ENCODE measurements around the gene BTN1A1. TPM values are rescaled to one million over a fixed set of nuclear protein-coding genes. Genes with fewer than 3 reads are reported as not detected.
"Not testable (repeated sequence)": the region's sequence is repeated elsewhere in the genome, so short reads cannot be mapped to it uniquely, and the experiment has no call there.

Gene BTN1A1
- polyA plus RNA-seq, 1 donor = 0.22 TPM

DNA sequence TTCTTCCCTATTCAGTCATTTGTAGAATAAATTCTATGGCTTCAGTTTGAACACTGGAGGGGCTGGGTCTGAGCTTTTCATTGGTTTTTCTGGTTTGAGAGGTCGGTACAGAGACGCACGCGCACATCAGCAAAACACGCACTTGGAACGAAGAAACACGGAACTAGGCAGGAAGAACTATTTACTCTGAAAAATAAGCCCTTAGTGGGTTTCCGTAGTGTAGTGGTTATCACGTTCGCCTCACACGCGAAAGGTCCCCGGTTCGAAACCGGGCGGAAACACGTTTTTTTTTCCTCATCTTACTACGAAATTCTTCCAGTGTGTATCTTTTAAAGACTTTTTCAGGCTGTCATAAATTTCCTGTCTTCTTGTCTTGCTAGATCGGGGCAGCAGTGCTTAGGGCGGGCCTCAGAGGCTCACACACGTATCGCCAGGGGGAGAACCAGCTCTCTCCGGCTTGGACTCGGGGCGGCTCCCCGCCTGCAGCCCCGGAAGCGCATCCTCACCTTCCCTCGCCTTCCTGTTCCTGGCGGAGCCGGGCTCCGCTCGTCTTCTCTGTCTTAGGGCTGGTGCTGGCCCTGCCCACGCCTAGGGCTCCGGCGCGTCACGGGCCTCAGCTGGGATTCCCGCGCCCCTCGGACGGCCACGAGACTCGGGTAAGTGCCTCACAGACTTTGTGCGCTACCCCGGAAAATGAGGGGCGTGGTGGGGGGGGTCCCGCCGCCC is 37.9 kb downstream of the BTN1A1 start, which contains the start of gene HMGN4:
TSS of gene HMGN4 (plus strand) at position 521 of the 726 bp plus-strand sequence. CDS start 6,841 bp downstream, outside the sequence.
- H3K27ac ChIP-seq (ENCODE audit: low read length) = peak within 1 kb of the TSS; percentile 96
- H3K27me3 ChIP-seq (ENCODE audit: control insufficient read depth, insufficient read depth, low read length) = no peaks in the 10 kb centered on the region
- WGBS (ENCODE audit: insufficient coverage, low lambda C conversion rate) = no CpG with 5 or more reads among the region's 49 CpGs
- H3K4me1 ChIP-seq (ENCODE audit: control insufficient read depth, insufficient read depth, low read length) = peaks cover 16% of the 10 kb centered on the region
- DNase-seq = peak; percentile 87 to 92
- H3K9me3 ChIP-seq (ENCODE audit: control insufficient read depth, low read depth, low read length) = no peaks in the 10 kb centered on the region
- H3K36me3 ChIP-seq (ENCODE audit: control insufficient read depth, insufficient read depth, low read length) = peaks cover 5% of the 10 kb centered on the region
- H3K4me3 ChIP-seq (ENCODE audit: low read length) = peak within 1 kb of the TSS; percentile 98

DNA sequence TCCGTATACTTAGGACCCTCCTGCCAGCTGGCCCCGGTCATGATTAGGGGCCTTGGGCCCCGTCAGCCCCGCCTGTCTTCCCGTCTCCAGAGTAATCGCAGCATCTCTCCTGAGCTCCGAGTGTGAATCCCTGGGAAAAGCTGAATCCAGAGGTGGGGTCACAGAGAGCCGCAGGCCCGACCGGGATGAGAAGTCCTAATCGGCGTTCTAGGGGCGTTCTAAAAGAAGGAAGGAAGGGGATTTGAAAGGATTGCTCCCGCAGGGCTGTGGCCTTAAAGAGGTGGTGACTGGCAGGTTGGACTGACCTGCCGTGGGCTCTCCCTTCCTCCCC is 38.4 kb downstream of the BTN1A1 start:
- Histone ChIP-seq H3K27me3 (ENCODE audit: control insufficient read depth, insufficient read depth, low read length) (no peaks in the 10 kb centered on the region), H3K9me3 (ENCODE audit: control insufficient read depth, low read depth, low read length) (no peaks in the 10 kb centered on the region), H3K4me1 (ENCODE audit: control insufficient read depth, insufficient read depth, low read length) (peaks cover 16% of the 10 kb centered on the region), H3K36me3 (ENCODE audit: control insufficient read depth, insufficient read depth, low read length) (peaks cover 5% of the 10 kb centered on the region), H3K27ac (ENCODE audit: low read length) (peak overlapping the region; percentile 96), H3K4me3 (ENCODE audit: low read length) (peak overlapping the region; percentile 98)
- DNase-seq = no peak
- no CpG with 5 or more reads among the region's 15 CpGs for WGBS (ENCODE audit: insufficient coverage, low lambda C conversion rate)

DNA sequence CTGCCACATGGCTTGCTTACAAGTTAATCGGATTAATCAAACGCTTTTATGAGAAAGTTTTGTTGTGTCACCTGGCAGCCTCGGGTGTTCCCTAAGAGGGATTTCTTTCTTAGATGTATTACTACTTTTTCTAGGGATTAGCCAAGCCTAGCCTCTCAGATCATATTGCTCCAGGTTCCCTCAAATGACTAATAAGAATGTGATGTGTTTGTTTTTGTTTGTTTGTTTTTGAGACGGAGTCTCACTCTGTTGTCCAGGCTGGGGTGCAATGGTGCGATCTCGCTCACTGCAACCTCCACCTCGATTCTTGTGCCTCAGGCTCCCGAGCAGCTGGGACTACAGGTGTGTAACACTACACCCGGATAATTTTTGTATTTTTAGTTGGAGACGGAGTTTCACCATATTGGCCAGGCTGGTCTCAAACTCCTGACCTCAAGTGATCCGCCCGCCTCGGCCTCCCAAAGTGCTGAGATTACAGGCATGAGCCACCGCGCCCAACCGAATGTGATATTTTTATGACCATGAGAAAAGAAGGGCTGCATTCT is 39.0 kb downstream of the BTN1A1 start:
- WGBS (ENCODE audit: insufficient coverage, low lambda C conversion rate) = no CpG with 5 or more reads among the region's 16 CpGs
- peaks cover 5% of the 10 kb centered on the region for H3K36me3 ChIP-seq (ENCODE audit: control insufficient read depth, insufficient read depth, low read length)
- H3K9me3 ChIP-seq (ENCODE audit: control insufficient read depth, low read depth, low read length) = no peaks in the 10 kb centered on the region
- H3K27me3 ChIP-seq (ENCODE audit: control insufficient read depth, insufficient read depth, low read length) = no peaks in the 10 kb centered on the region
- H3K4me3 ChIP-seq (ENCODE audit: low read length) = peak overlapping the region; percentile 98
- no peak for DNase-seq
- H3K4me1 ChIP-seq (ENCODE audit: control insufficient read depth, insufficient read depth, low read length) = peaks cover 16% of the 10 kb centered on the region
- peak overlapping the region; percentile 96 for H3K27ac ChIP-seq (ENCODE audit: low read length)

DNA sequence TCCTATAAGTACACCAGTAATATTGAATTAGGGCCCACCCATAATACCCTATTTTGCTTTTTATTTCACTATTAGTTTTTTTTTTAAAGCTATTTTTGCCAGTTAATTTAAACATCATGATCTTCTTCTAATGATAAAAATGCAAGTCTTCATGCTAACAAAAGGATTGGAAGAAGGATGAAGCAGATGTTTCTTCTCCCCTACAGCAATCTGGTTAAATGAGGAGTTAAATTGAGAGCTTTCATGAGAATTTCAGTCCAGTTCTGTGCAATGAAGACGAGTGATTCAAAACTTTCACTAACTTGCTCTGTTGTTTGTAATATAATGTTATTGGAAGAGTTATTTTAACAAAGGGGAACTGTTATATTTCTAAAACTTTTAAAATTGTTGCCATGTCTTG is 41.5 kb downstream of the BTN1A1 start:
- H3K4me1 ChIP-seq (ENCODE audit: control insufficient read depth, insufficient read depth, low read length) = peaks cover 8% of the 10 kb centered on the region
- no peak overlapping the region for H3K4me3 ChIP-seq (ENCODE audit: low read length)
- H3K36me3 ChIP-seq (ENCODE audit: control insufficient read depth, insufficient read depth, low read length) = peaks cover 14% of the 10 kb centered on the region
- no peaks in the 10 kb centered on the region for H3K27me3 ChIP-seq (ENCODE audit: control insufficient read depth, insufficient read depth, low read length)
- no peak for DNase-seq
- no peaks in the 10 kb centered on the region for H3K9me3 ChIP-seq (ENCODE audit: control insufficient read depth, low read depth, low read length)
- WGBS (ENCODE audit: insufficient coverage, low lambda C conversion rate) = no CpG with 5 or more reads among the region's 1 CpG
- H3K27ac ChIP-seq (ENCODE audit: low read length) = no peak overlapping the region

DNA sequence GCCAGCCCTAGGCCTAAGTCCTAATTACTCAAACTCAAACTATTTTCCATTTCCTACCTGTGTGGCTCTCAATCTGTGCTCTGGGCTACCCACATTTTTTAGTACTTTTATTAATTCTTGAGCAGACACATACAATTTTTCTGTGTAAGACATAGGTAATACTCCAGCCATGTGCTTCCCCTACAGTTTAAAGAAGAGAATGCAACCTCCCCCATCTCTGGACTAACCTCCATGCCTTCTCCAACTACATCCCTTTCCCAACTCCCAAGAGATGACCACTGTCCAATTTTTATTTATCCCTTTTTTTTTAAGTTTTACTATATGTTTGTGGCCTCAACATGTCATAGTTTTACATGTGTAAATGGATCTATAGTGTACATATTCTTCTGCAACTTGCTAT is 43.9 kb downstream of the BTN1A1 start:
- Histone ChIP-seq H3K4me3 (ENCODE audit: low read length) (no peak overlapping the region), H3K27me3 (ENCODE audit: control insufficient read depth, insufficient read depth, low read length) (no peaks in the 10 kb centered on the region), H3K27ac (ENCODE audit: low read length) (no peak overlapping the region), H3K36me3 (ENCODE audit: control insufficient read depth, insufficient read depth, low read length) (peaks cover 14% of the 10 kb centered on the region), H3K9me3 (ENCODE audit: control insufficient read depth, low read depth, low read length) (no peaks in the 10 kb centered on the region), H3K4me1 (ENCODE audit: control insufficient read depth, insufficient read depth, low read length) (peaks cover 4% of the 10 kb centered on the region)
- no peak for DNase-seq

DNA sequence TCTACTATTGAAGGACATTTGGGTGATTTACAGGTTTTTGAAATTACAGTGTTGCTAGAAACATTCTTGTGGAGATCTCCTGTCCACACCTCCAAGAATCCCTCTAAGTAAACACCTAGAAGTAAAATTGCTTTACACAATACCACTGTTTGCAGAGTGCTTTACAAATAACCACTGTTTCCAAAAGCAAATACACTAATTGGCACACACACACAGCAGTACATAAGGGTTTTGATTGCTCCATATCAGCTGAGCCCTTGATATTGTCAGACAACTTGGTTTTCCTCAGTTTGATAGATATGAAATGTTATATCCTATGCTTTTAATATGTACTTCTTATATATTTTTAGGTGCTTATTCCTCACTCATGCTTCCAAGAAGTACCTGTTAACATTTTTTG is 44.4 kb downstream of the BTN1A1 start:
- no peak for DNase-seq
- no peaks in the 10 kb centered on the region for H3K9me3 ChIP-seq (ENCODE audit: control insufficient read depth, low read depth, low read length)
- no peak overlapping the region for H3K27ac ChIP-seq (ENCODE audit: low read length)
- H3K36me3 ChIP-seq (ENCODE audit: control insufficient read depth, insufficient read depth, low read length) = peaks cover 14% of the 10 kb centered on the region
- H3K27me3 ChIP-seq (ENCODE audit: control insufficient read depth, insufficient read depth, low read length) = no peaks in the 10 kb centered on the region
- H3K4me3 ChIP-seq (ENCODE audit: low read length) = no peak overlapping the region
- H3K4me1 ChIP-seq (ENCODE audit: control insufficient read depth, insufficient read depth, low read length) = no peaks in the 10 kb centered on the region

DNA sequence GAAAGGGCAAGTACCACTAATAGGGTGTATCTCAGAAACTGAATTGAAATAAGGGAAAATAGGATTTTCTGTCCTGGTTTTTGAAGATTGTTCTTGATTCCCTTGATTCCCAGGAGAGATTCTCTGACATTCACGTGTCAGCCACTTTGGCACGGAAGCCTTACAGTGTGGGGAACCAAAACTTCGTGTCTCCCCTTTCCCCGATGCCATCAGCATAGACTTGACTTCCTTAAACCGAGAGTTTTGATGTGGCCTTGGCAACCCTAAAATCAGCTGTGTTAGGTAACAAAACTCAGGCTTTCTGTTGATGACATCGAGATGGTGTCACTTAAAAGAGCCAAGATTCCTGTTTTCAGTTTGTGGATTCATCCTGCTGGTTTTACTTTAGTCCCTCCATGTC is 45.5 kb downstream of the BTN1A1 start:
- Histone ChIP-seq H3K27me3 (ENCODE audit: control insufficient read depth, insufficient read depth, low read length) (no peaks in the 10 kb centered on the region), H3K4me1 (ENCODE audit: control insufficient read depth, insufficient read depth, low read length) (no peaks in the 10 kb centered on the region), H3K27ac (ENCODE audit: low read length) (no peak overlapping the region), H3K9me3 (ENCODE audit: control insufficient read depth, low read depth, low read length) (no peaks in the 10 kb centered on the region), H3K4me3 (ENCODE audit: low read length) (no peak overlapping the region), H3K36me3 (ENCODE audit: control insufficient read depth, insufficient read depth, low read length) (peaks cover 14% of the 10 kb centered on the region)
- WGBS (ENCODE audit: insufficient coverage, low lambda C conversion rate) = 100% methylated on average over 1 of the region's 6 CpGs
- DNase-seq = no peak

DNA sequence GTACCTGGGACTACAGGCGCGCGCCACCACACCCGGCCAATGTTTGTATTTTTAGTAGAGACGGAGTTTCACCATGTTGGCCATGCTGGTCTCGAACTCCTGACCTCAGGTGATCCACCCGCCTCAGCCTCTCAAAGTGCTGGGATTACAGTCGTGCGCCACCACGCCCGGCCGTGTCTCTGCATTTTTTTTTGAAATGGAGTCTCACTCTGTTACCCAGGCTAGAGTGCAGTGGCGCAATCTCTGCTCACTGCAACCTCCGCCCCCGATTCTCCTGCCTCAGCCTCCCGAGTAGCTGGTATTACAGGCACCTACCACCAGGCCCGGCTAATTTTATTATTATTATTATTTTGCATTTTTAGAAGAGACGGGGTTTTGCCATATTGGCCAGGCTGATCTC is 47.3 kb downstream of the BTN1A1 start:
- not testable (repeated sequence) for H3K27ac ChIP-seq (ENCODE audit: low read length); H3K9me3 ChIP-seq (ENCODE audit: control insufficient read depth, low read depth, low read length); H3K4me3 ChIP-seq (ENCODE audit: low read length); H3K27me3 ChIP-seq (ENCODE audit: control insufficient read depth, insufficient read depth, low read length); H3K4me1 ChIP-seq (ENCODE audit: control insufficient read depth, insufficient read depth, low read length); DNase-seq
- WGBS (ENCODE audit: insufficient coverage, low lambda C conversion rate) = 100% methylated on average over 2 of the region's 18 CpGs
- H3K36me3 ChIP-seq (ENCODE audit: control insufficient read depth, insufficient read depth, low read length) = peaks cover 13% of the 10 kb centered on the region

DNA sequence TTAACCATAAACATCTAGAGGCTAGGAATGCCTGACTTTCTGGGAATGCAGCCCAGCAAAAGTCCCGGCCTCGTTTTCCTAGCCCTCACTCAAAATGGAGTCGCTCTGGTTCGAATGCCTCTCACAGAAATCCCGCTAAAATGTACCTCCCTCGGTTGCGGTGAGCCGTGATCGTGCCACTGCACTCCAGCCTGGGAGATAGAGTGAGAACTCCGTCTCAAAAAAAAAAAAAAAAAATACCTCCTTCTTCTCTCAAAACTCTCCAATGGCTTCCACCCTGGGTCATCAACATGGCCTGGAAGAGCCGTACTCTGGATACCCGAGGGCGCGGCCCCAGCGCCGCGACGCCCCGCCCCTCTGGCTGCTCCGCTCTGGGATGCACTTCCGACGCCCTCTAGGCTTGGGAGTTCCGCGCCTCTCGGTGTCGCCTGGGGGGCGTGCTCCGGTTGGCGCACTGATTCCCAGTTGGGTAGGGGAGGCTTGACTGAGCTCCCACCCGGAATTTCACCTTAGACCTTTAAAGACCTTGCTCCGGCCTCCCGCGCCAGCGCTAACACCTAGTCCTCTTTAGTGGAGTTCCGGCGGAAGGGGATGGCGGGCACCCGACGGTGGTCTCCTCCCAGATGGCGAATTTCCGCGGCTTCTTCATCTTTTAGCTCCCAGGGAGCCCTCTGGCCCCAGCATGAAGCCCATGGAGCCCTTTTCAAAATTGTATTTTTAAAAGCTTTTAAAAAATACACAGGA is 50.3 kb downstream of the BTN1A1 start:
- H3K27me3 ChIP-seq (ENCODE audit: control insufficient read depth, insufficient read depth, low read length) = no peaks in the 10 kb centered on the region
- peaks cover 10% of the 10 kb centered on the region for H3K4me1 ChIP-seq (ENCODE audit: control insufficient read depth, insufficient read depth, low read length)
- DNase-seq = peak; percentile 41 to 78
- peak overlapping the region; percentile 11 for H3K27ac ChIP-seq (ENCODE audit: low read length)
- H3K4me3 ChIP-seq (ENCODE audit: low read length) = peak overlapping the region; percentile 61
- no CpG with 5 or more reads among the region's 42 CpGs for WGBS (ENCODE audit: insufficient coverage, low lambda C conversion rate)
- peaks cover 4% of the 10 kb centered on the region for H3K36me3 ChIP-seq (ENCODE audit: control insufficient read depth, insufficient read depth, low read length)
- no peaks in the 10 kb centered on the region for H3K9me3 ChIP-seq (ENCODE audit: control insufficient read depth, low read depth, low read length)

DNA sequence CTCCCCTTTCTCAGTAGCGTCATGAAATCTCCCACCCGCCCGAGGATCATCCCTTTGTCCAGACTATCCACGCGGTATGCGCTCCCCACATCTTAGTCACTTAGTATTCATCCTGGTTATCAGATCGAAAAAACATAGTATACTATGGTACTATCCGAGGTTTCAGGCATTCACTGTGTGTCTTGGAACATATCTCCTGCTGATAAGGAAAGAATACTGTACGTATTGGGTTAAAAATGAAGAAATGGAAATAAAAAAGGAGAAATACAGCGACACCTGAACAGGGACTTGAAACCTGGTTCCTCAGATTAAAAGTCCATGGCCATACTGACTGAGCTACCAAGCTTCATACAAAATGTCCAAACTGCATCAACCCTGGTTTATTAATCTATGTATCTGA is 52.1 kb downstream of the BTN1A1 start:
- no peaks in the 10 kb centered on the region for H3K36me3 ChIP-seq (ENCODE audit: control insufficient read depth, insufficient read depth, low read length)
- 95% methylated on average over 2 of the region's 10 CpGs for WGBS (ENCODE audit: insufficient coverage, low lambda C conversion rate)
- no peaks in the 10 kb centered on the region for H3K27me3 ChIP-seq (ENCODE audit: control insufficient read depth, insufficient read depth, low read length)
- H3K27ac ChIP-seq (ENCODE audit: low read length) = no peak overlapping the region
- no peaks in the 10 kb centered on the region for H3K9me3 ChIP-seq (ENCODE audit: control insufficient read depth, low read depth, low read length)
- H3K4me1 ChIP-seq (ENCODE audit: control insufficient read depth, insufficient read depth, low read length) = peaks cover 10% of the 10 kb centered on the region
- no peak for DNase-seq
- H3K4me3 ChIP-seq (ENCODE audit: low read length) = no peak overlapping the region

Measured in large intestine (tissue), 3 donors.